Hindlimb muscle (tissue), 1 donor: ENCODE results near the gene C19orf38. TPM values are rescaled to one million over a fixed set of nuclear protein-coding genes. Genes with fewer than 3 reads are reported as not detected.

Experiments
- DNase-seq: peaks from one replicate; pipeline ENCODE4 v3.0.0-alpha.2; 2013
- polyA plus RNA-seq: library from polyadenylated mRNA; unstranded; fragments of 120-200 nt; gene quantifications from one replicate; pipeline ENCODE4 v1.2.1, GENCODE V29; 2013; ENCODE audit not compliant: insufficient read length

Gene C19orf38
- polyA plus RNA-seq = 3.7 TPM

- DNase-seq = peak; percentile 64
Observed at GRCh38 chr19:10848230-10848856, at the start of gene C19orf38. Gene C19orf38 (plus strand): TSS chr19:10848415. CDS start chr19:10848509, 94 bp downstream.

- DNase-seq = no peak
Observed at GRCh38 chr19:10800488-10800887, 47.7 kb upstream of the C19orf38 start.

- no peak for DNase-seq
Observed at GRCh38 chr19:10802479-10802878, 45.7 kb upstream of the C19orf38 start.

GRCh38 chr19:10803252-10803651, 45.0 kb upstream of the C19orf38 start:
- no peak for DNase-seq

- no peak for DNase-seq
Observed at GRCh38 chr19:10805065-10805757, 43.0 kb upstream of the C19orf38 start.

GRCh38 chr19:10805758-10806247, 42.4 kb upstream of the C19orf38 start:
- no peak for DNase-seq

- DNase-seq = no peak
Observed at GRCh38 chr19:10808937-10809649, 39.1 kb upstream of the C19orf38 start.

GRCh38 chr19:10809651-10810285, 38.4 kb upstream of the C19orf38 start:
- no peak for DNase-seq

- no peak for DNase-seq
Observed at GRCh38 chr19:10811391-10812111, 36.7 kb upstream of the C19orf38 start.

- DNase-seq = no peak
Observed at GRCh38 chr19:10812196-10812595, 36.0 kb upstream of the C19orf38 start.

- peak; percentile 41 for DNase-seq
Observed at GRCh38 chr19:10812902-10813404, 35.3 kb upstream of the C19orf38 start.

GRCh38 chr19:10815007-10815536, 33.1 kb upstream of the C19orf38 start:
- no peak for DNase-seq

GRCh38 chr19:10815969-10816644, 32.1 kb upstream of the C19orf38 start:
- DNase-seq = no peak

- DNase-seq = no peak
Observed at GRCh38 chr19:10816691-10817090, 31.5 kb upstream of the C19orf38 start.

- peak; percentile 90 for DNase-seq
Observed at GRCh38 chr19:10817291-10818038, 30.8 kb upstream of the C19orf38 start.

GRCh38 chr19:10818301-10819123, 29.7 kb upstream of the C19orf38 start:
- DNase-seq = no peak

- no peak for DNase-seq
Observed at GRCh38 chr19:10819124-10820060, 28.8 kb upstream of the C19orf38 start.

- no peak for DNase-seq
Observed at GRCh38 chr19:10820173-10820572, 28.0 kb upstream of the C19orf38 start.
